ENCODE measurements around the gene EPHA5.

EPHA5 gene

GRCh38 chr4:65311120-65311519 is 359.2 kb downstream of the EPHA5 start:
- TF ChIP-seq TAF1 (IDR thresholded peaks at IDR 0.05; ENCODE audit: low read depth), result no peak
- TF ChIP-seq REST (IDR thresholded peaks at IDR 0.05; ENCODE audit: low read depth), result no peak
- no peak for TF ChIP-seq MAX (IDR thresholded peaks at IDR 0.05)
- TF ChIP-seq TCF12 (IDR thresholded peaks at IDR 0.05; ENCODE audit: low read depth), result no peak
- no peak for TF ChIP-seq TEAD4 (IDR thresholded peaks at IDR 0.05)

- TF ChIP-seq ZBTB7A (IDR thresholded peaks at IDR 0.05; ENCODE audit: low read depth) (no peak), FOXM1 (IDR thresholded peaks at IDR 0.05; ENCODE audit: borderline replicate concordance, low read depth) (no peak), NFIC (IDR thresholded peaks at IDR 0.05) (no peak), TEAD4 (IDR thresholded peaks at IDR 0.05) (no peak), CREB1 (IDR thresholded peaks at IDR 0.05; ENCODE audit: low read depth) (no peak), TCF12 (IDR thresholded peaks at IDR 0.05; ENCODE audit: low read depth) (no peak), MAX (IDR thresholded peaks at IDR 0.05) (no peak), CEBPB (IDR thresholded peaks at IDR 0.05) (no peak), TAF1 (IDR thresholded peaks at IDR 0.05; ENCODE audit: low read depth) (no peak)
Measured at GRCh38 chr4:65310586-65310985, 359.7 kb downstream of the EPHA5 start.

GRCh38 chr4:65302145-65302544 is 368.1 kb downstream of the EPHA5 start:
- TF ChIP-seq EGR1 (IDR thresholded peaks at IDR 0.05) (no peak), REST (IDR thresholded peaks at IDR 0.05; ENCODE audit: low read depth) (no peak), YY1 (IDR thresholded peaks at IDR 0.05; ENCODE audit: low read depth) (no peak), TEAD4 (IDR thresholded peaks at IDR 0.05) (no peak), USF1 (IDR thresholded peaks at IDR 0.05) (no peak), ZBTB7A (IDR thresholded peaks at IDR 0.05; ENCODE audit: low read depth) (no peak), FOXM1 (IDR thresholded peaks at IDR 0.05; ENCODE audit: borderline replicate concordance, low read depth) (no peak), RAD21 (IDR thresholded peaks at IDR 0.05; ENCODE audit: low read depth) (no peak), TAF1 (IDR thresholded peaks at IDR 0.05; ENCODE audit: low read depth) (no peak), CREB1 (IDR thresholded peaks at IDR 0.05; ENCODE audit: low read depth) (no peak), CEBPB (IDR thresholded peaks at IDR 0.05) (no peak), TCF12 (IDR thresholded peaks at IDR 0.05; ENCODE audit: low read depth) (no peak), MAX (IDR thresholded peaks at IDR 0.05) (no peak), EP300 (IDR thresholded peaks at IDR 0.05; ENCODE audit: borderline replicate concordance) (no peak), NFIC (IDR thresholded peaks at IDR 0.05) (no peak)

- no peak for TF ChIP-seq TEAD4 (IDR thresholded peaks at IDR 0.05)
- no peak for TF ChIP-seq REST (IDR thresholded peaks at IDR 0.05; ENCODE audit: low read depth)
- no peak for TF ChIP-seq TCF12 (IDR thresholded peaks at IDR 0.05; ENCODE audit: low read depth)
- no peak for TF ChIP-seq MAX (IDR thresholded peaks at IDR 0.05)
- no peak for TF ChIP-seq NFIC (IDR thresholded peaks at IDR 0.05)
- no peak for TF ChIP-seq EP300 (IDR thresholded peaks at IDR 0.05; ENCODE audit: borderline replicate concordance)
- TF ChIP-seq CEBPB (IDR thresholded peaks at IDR 0.05), result no peak
- TF ChIP-seq RAD21 (IDR thresholded peaks at IDR 0.05; ENCODE audit: low read depth), result no peak
- TF ChIP-seq FOXM1 (IDR thresholded peaks at IDR 0.05; ENCODE audit: borderline replicate concordance, low read depth), result no peak
- TF ChIP-seq TAF1 (IDR thresholded peaks at IDR 0.05; ENCODE audit: low read depth), result no peak
- TF ChIP-seq EGR1 (IDR thresholded peaks at IDR 0.05), result no peak
- no peak for TF ChIP-seq CREB1 (IDR thresholded peaks at IDR 0.05; ENCODE audit: low read depth)
- TF ChIP-seq ZBTB7A (IDR thresholded peaks at IDR 0.05; ENCODE audit: low read depth), result no peak
Measured at GRCh38 chr4:65296246-65296645, 374.0 kb downstream of the EPHA5 start.

- TF ChIP-seq CREB1 (IDR thresholded peaks at IDR 0.05; ENCODE audit: low read depth) (no peak), TEAD4 (IDR thresholded peaks at IDR 0.05) (no peak), REST (IDR thresholded peaks at IDR 0.05; ENCODE audit: low read depth) (no peak), ZBTB7A (IDR thresholded peaks at IDR 0.05; ENCODE audit: low read depth) (no peak), MAX (IDR thresholded peaks at IDR 0.05) (no peak), TCF12 (IDR thresholded peaks at IDR 0.05; ENCODE audit: low read depth) (no peak), CEBPB (IDR thresholded peaks at IDR 0.05) (no peak), NFIC (IDR thresholded peaks at IDR 0.05) (no peak), TAF1 (IDR thresholded peaks at IDR 0.05; ENCODE audit: low read depth) (no peak)
Measured at GRCh38 chr4:65287071-65287470, 383.2 kb downstream of the EPHA5 start.

Measured in Ishikawa (cell line).